Neural cell (in vitro differentiated cells): ENCODE results near the gene SEZ6L2. TPM values are rescaled to one million over a fixed set of nuclear protein-coding genes. Genes with fewer than 3 reads are reported as not detected.

ENCODE experiments used
- H2AFZ ChIP-seq: fragments of 200-600, 300-800 bp; sonication (generic), shearing (Covaris generic); 2 replicates; pipeline ENCODE4 v1.6.0; 2014; ENCODE audit warnings: low read depth, mild to moderate bottlenecking, antibody characterized with exemption, low read length, moderate library complexity
- H3F3A ChIP-seq: fragments of 200-600 bp; shearing (Covaris generic); 2 replicates; pipeline ENCODE4 v1.6.1; 2016; ENCODE audit warnings: mild to moderate bottlenecking, moderate library complexity, mixed read lengths, antibody characterized with exemption, low read length; ENCODE audit not compliant: insufficient read depth, poor library complexity, severe bottlenecking
- H3K27ac ChIP-seq: fragments of 200-600, 300-800 bp; sonication (generic), shearing (Covaris generic); 2 replicates; pipeline ENCODE4 v1.5.1; 2014; ENCODE audit warnings: mild to moderate bottlenecking, low read length, moderate library complexity
- H3K27me3 ChIP-seq: fragments of 300-800, 200-600 bp; sonication (generic), shearing (Covaris generic); 2 replicates; pipeline ENCODE4 v1.6.0; 2014; ENCODE audit warnings: mild to moderate bottlenecking, low read depth, low read length, moderate library complexity; ENCODE audit not compliant: insufficient read depth
- H3K36me3 ChIP-seq: fragments of 300-800, 200-600 bp; sonication (generic), shearing (Covaris generic); 2 replicates; pipeline ENCODE4 v1.5.1; 2014; ENCODE audit warnings: mild to moderate bottlenecking, antibody characterized with exemption, low read length, moderate library complexity; ENCODE audit not compliant: insufficient read depth
- H3K4me2 ChIP-seq: fragments of 300-800, 200-600 bp; sonication (generic), shearing (Covaris generic); 2 replicates; pipeline ENCODE4 v1.6.0; 2014; ENCODE audit warnings: mild to moderate bottlenecking, low read length
- H3K4me3 ChIP-seq: fragments of 300-800, 200-600 bp; sonication (generic), shearing (Covaris generic); 2 replicates; pipeline ENCODE4 v1.5.1; 2014; ENCODE audit warnings: mild to moderate bottlenecking, low read length, moderate library complexity
- H3K79me2 ChIP-seq: fragments of 200-600 bp; shearing (Covaris generic); replicated peaks from 2 replicates; pipeline ENCODE4 v1.6.0; 2014; ENCODE audit warnings: mild to moderate bottlenecking, low read length, moderate library complexity; ENCODE audit not compliant: insufficient read depth
- H3K9ac ChIP-seq: fragments of 300-800, 200-600 bp; sonication (generic), shearing (Covaris generic); 2 replicates; pipeline ENCODE4 v1.6.1; 2016; ENCODE audit warnings: mild to moderate bottlenecking, low read length, mixed read lengths
- H3K9me2 ChIP-seq: fragments of 200-600 bp; shearing (Covaris generic); 2 replicates; pipeline ENCODE4 v1.6.1; 2016; ENCODE audit warnings: mild to moderate bottlenecking, low read length, mixed read lengths; ENCODE audit not compliant: insufficient read depth
- H3K9me3 ChIP-seq: fragments of 200-600, 300-800 bp; sonication (generic), shearing (Covaris generic); 2 replicates; pipeline ENCODE4 v1.6.1; 2016; ENCODE audit warnings: mild to moderate bottlenecking, mixed run types, low read length, moderate library complexity, mixed read lengths
- H4K20me1 ChIP-seq: fragments of 200-600 bp; shearing (Covaris generic); 2 replicates; pipeline ENCODE4 v1.6.1; 2016; ENCODE audit warnings: mild to moderate bottlenecking, mixed run types; ENCODE audit not compliant: insufficient read depth
- EP300 ChIP-seq: fragments of 450-650 bp; conservative IDR thresholded peaks from 2 replicates; pipeline ENCODE4 v1.6.1; 2014; ENCODE audit warnings: antibody characterized with exemption, mild to moderate bottlenecking, moderate library complexity; ENCODE audit not compliant: poor library complexity, severe bottlenecking
- EZH2 ChIP-seq: fragments of 200-600, 300-800 bp; shearing (Covaris generic), sonication (generic); IDR thresholded peaks from 2 replicates; pipeline ENCODE4 v1.6.1; 2014; ENCODE audit warnings: antibody characterized with exemption, low read length, borderline replicate concordance, mild to moderate bottlenecking; ENCODE audit not compliant: insufficient read depth, poor library complexity, severe bottlenecking
- MXI1 ChIP-seq: fragments of 450-650 bp; conservative IDR thresholded peaks from 2 replicates; pipeline ENCODE4 v1.6.1; 2014; ENCODE audit warnings: antibody characterized with exemption, mild to moderate bottlenecking; ENCODE audit not compliant: poor library complexity, severe bottlenecking
- POLR2AphosphoS5 ChIP-seq: IDR thresholded peaks from 2 replicates; pipeline ENCODE4 v1.6.1; 2012
- RAD21 ChIP-seq: fragments of 450-650 bp; conservative IDR thresholded peaks from 2 replicates; pipeline ENCODE4 v1.6.1; 2014; ENCODE audit warnings: antibody characterized with exemption, mild to moderate bottlenecking, moderate library complexity
- SMC3 ChIP-seq: fragments of 450-650 bp; conservative IDR thresholded peaks from 2 replicates; pipeline ENCODE4 v1.6.1; 2014; ENCODE audit warnings: antibody characterized with exemption, mild to moderate bottlenecking, moderate library complexity; ENCODE audit not compliant: poor library complexity
- TAF1 ChIP-seq: IDR thresholded peaks from 2 replicates; pipeline ENCODE4 v1.6.1; 2012; ENCODE audit warnings: low read depth
- polyA plus RNA-seq: library from polyadenylated mRNA; depleted of rRNA; stranded (reverse); fragments of >200 nt; gene quantifications from 2 replicates; pipeline ENCODE4 v1.2.3, GENCODE V29; 2014
- TF ChIP-seq, protein P1 (sequence below): fragments of 450-650 bp; IDR thresholded peaks from 2 replicates; pipeline ENCODE4 v1.5.1; 2014; ENCODE audit warnings: antibody characterized with exemption, mild to moderate bottlenecking, moderate library complexity; ENCODE audit not compliant: poor library complexity, severe bottlenecking
- TF ChIP-seq, protein P2 (sequence below): IDR thresholded peaks from 2 replicates; pipeline ENCODE4 v1.6.1; 2012; ENCODE audit warnings: borderline replicate concordance

Gene SEZ6L2
- polyA plus RNA-seq, 1 donor from 2014 or later, result 48.8 TPM

DNA sequence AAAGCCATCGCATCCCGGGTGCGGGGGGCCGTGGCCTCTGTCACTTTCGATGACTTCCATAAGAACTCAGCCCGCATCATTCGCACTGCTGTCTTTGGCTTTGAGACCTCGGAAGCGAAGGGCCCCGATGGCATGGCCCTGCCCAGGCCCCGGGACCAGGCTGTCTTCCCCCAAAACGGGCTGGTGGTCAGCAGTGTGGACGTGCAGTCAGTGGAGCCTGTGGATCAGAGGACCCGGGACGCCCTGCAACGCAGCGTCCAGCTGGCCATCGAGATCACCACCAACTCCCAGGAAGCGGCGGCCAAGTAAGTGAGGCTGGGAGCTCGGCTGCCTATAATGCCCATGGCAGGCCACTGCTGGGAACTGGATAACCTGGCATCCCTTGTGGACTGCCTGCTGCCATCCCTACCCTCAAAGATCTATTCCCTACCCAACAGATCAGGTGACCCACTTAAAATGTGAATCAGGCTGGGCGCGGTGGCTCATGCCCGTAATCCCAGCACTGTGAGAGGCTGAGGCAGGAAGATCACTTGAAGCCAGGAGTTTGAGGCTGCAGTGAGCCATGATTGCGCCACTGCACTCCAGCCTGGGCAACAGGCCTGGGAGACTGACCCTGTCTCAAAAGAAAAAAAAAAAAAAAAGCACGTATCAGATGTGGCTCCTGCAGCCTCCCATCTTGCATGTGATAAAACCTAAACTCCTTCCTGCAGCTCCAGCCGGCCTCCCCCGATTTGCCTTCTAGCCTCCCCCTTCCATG is 54.6 kb downstream of the SEZ6L2 start (continued):
- TF ChIP-seq RAD21, result no peak
- no peak for TF ChIP-seq SMC3

DNA sequence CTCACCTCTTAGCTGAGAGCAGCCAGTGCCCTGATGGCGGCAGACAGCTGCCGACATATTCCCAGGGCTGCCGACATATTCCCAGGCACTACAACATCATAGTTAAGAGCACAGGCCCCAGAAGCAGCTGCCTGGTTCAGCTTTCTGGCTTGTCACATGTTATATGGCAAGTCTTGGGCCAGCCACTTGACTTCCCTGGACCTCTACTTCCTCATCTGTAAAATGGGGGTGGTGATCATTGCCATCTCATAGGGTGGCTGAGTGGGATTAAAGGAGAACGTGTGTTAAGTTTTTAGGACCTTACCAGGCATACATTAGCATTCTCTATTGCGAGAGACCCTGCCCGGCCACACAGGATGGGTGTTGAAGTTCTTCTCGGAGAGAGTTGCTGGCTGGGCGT is 55.4 kb downstream of the SEZ6L2 start:
- Histone ChIP-seq H4K20me1 (no peaks in the 10 kb centered on the region), H3K27ac (no peak overlapping the region), H3K4me2 (no peak overlapping the region), H3K27me3 (no peaks in the 10 kb centered on the region), H3K9me2 (no peaks in the 10 kb centered on the region), H3K36me3 (no peaks in the 10 kb centered on the region), H3K9me3 (no peaks in the 10 kb centered on the region), H3K9ac (no peak overlapping the region), H2AFZ (no peak overlapping the region), H3K79me2 (no peaks in the 10 kb centered on the region), H3K4me3 (no peak overlapping the region), H3F3A (no peaks in the 10 kb centered on the region)
- TF ChIP-seq SMC3 (no peak), RAD21 (no peak), MXI1 (no peak), TAF1 (no peak), POLR2AphosphoS5 (no peak), EZH2 (no peak), EP300 (no peak)
- TF ChIP-seq, protein P1, sequence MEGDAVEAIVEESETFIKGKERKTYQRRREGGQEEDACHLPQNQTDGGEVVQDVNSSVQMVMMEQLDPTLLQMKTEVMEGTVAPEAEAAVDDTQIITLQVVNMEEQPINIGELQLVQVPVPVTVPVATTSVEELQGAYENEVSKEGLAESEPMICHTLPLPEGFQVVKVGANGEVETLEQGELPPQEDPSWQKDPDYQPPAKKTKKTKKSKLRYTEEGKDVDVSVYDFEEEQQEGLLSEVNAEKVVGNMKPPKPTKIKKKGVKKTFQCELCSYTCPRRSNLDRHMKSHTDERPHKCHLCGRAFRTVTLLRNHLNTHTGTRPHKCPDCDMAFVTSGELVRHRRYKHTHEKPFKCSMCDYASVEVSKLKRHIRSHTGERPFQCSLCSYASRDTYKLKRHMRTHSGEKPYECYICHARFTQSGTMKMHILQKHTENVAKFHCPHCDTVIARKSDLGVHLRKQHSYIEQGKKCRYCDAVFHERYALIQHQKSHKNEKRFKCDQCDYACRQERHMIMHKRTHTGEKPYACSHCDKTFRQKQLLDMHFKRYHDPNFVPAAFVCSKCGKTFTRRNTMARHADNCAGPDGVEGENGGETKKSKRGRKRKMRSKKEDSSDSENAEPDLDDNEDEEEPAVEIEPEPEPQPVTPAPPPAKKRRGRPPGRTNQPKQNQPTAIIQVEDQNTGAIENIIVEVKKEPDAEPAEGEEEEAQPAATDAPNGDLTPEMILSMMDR, result no peak
- TF ChIP-seq, protein P2, sequence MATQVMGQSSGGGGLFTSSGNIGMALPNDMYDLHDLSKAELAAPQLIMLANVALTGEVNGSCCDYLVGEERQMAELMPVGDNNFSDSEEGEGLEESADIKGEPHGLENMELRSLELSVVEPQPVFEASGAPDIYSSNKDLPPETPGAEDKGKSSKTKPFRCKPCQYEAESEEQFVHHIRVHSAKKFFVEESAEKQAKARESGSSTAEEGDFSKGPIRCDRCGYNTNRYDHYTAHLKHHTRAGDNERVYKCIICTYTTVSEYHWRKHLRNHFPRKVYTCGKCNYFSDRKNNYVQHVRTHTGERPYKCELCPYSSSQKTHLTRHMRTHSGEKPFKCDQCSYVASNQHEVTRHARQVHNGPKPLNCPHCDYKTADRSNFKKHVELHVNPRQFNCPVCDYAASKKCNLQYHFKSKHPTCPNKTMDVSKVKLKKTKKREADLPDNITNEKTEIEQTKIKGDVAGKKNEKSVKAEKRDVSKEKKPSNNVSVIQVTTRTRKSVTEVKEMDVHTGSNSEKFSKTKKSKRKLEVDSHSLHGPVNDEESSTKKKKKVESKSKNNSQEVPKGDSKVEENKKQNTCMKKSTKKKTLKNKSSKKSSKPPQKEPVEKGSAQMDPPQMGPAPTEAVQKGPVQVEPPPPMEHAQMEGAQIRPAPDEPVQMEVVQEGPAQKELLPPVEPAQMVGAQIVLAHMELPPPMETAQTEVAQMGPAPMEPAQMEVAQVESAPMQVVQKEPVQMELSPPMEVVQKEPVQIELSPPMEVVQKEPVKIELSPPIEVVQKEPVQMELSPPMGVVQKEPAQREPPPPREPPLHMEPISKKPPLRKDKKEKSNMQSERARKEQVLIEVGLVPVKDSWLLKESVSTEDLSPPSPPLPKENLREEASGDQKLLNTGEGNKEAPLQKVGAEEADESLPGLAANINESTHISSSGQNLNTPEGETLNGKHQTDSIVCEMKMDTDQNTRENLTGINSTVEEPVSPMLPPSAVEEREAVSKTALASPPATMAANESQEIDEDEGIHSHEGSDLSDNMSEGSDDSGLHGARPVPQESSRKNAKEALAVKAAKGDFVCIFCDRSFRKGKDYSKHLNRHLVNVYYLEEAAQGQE, result no peak

DNA sequence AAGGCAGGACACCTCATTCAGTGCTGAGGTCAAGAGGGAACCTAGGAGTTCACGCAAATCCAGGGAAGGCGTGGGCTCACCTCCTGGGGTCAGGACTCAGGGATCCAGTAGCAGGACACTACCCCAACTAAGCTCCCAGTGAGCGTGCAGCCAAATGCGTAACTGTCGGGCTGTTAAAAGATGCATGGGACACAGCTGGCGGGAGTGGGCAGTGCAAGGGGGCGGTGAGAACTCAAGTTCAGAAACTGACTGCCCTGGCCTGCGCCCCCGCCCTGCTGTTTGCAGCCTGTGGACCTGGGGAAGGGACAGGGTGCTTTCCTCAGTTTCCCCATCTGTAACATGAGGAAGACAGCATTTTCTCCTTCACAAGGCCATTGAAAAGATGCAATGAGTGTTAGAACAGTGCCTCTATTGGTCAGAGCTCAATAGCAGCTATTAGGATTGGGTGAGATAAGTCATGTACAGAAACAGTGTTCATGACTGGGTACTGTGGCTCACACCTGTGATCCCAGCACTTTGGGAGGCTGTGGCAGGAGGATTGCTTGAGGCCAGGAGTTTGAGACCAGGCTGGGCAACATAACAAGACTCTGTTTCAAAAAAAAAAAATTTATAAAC is 56.5 kb downstream of the SEZ6L2 start:
- Histone ChIP-seq H3K9ac (no peak overlapping the region), H4K20me1 (no peaks in the 10 kb centered on the region), H3K27ac (no peak overlapping the region), H3K36me3 (no peaks in the 10 kb centered on the region), H3K79me2 (no peaks in the 10 kb centered on the region), H2AFZ (no peak overlapping the region), H3K9me2 (no peaks in the 10 kb centered on the region), H3K27me3 (no peaks in the 10 kb centered on the region), H3F3A (no peaks in the 10 kb centered on the region), H3K4me2 (no peak overlapping the region), H3K9me3 (no peaks in the 10 kb centered on the region), H3K4me3 (no peak overlapping the region)
- no peak for TF ChIP-seq EZH2
- TF ChIP-seq RAD21, result no peak
- TF ChIP-seq, protein P1, result no peak
- TF ChIP-seq EP300, result no peak
- TF ChIP-seq TAF1, result no peak
- TF ChIP-seq MXI1, result no peak
- TF ChIP-seq, protein P2, result no peak
- TF ChIP-seq POLR2AphosphoS5, result no peak
- no peak for TF ChIP-seq SMC3
